HG02571 (cell line): ENCODE measurements around the gene MBD5.

Experiments used
- ATAC-seq: cut with Tn5 transposase; IDR thresholded peaks from one replicate; pipeline ENCODE4 v1.9.1; 2021; ENCODE audit warnings: mild to moderate bottlenecking, moderate library complexity; ENCODE audit not compliant: unreplicated experiment

Gene MBD5

GRCh38 chr2:148218326-148219075 lies 197.6 kb downstream of the MBD5 start:
- no peak for ATAC-seq

DNA sequence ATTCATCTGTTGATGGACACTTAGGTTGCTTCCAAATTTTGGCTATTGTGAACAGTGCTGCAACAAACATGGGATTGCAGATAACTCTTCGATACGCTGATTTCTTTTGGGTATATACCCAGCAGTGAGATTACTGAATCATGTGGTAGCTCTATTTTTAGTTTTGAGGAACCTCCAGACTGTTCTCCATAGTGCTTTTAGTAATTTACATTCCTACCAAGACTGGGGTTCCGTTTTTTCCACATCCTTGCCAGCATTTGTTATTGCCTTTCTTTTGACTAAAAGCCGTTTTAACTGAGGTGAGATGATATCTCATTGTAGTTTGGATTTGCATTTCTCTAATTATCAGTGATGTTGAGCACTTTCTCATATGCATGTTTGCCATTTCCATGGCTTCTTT lies 200.3 kb downstream of the MBD5 start:
- ATAC-seq = no peak

- ATAC-seq = no peak
These were observed 201.0 kb downstream of the MBD5 start for GRCh38 chr2:148221926-148222325.

DNA sequence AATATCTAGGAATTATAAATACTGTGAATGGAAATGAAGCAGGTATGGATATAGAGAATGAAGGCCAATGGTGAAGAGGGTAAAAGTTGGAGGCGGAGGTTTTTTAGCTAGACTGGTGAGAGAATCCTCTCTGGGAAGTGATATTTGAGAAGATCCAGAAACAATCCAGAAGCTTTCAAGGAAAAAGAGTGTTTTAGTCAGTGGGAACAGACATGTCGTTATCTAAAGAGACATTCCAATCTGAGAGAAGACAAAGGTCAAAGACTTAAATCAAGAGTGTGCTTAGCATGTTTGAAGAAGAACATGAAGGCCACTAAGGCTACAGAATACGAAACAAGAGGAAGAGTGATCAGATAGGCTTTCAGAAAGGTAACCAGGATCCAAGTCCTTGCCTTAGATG lies 211.0 kb downstream of the MBD5 start:
- ATAC-seq = no peak

DNA sequence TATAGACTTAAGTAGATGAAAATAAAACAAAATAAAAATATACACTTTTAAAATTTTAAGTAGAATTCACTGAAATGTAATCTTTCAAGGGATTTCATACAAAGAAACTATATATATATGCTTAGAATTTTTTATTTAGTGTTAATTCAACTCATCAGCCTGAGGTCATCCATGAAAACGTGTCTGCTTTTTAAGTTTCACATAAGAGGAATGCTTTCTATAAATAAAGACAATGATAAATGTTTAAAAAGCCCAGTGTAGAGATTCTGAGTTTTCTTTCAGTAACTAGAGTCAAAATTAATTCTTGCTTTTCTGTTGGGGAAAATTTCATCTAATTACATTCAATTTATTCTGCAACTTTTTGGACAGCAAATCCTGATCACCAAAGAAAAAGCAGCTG lies 213.3 kb downstream of the MBD5 start:
- no peak for ATAC-seq

GRCh38 chr2:148237911-148238310 lies 217.0 kb downstream of the MBD5 start:
- no peak for ATAC-seq

DNA sequence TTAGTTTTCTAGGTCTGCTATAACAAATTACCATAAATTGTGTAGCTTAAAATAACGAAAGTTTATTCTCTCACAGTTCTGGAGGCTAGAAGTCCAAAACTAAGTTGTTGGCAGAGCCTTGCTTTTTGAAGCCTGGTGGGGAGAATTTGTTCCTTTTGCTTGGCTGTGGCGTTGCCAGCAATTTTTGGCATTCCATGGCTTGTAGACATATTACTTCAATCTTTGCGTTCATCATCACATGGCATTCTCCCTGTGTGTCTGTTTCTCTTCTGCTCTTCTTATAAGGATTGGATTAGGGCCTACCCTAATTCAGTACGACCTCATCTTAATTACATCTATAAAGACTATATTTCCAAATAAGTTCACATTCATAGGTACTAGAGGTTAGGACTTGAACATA lies 217.7 kb downstream of the MBD5 start:
- no peak for ATAC-seq

DNA sequence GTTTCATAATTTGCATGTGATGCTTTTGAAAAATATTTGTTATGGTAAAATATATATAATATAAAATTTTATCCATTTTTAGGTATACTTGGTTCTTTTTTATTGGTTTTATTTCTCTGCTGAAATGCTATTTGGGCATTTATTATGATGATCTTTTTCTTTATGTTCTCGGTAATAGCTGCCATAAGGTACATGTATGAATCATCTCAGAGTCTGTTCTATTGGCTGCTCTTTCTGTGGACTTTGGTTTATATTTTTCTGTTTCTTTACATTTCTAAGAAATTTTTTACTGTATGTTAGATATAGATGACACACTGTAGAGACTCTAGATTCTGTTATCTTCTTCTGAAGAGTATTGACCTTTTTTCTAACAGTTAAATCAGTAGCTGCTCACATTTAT lies 219.9 kb downstream of the MBD5 start:
- ATAC-seq = no peak

- no peak for ATAC-seq
These were observed 223.9 kb downstream of the MBD5 start for GRCh38 chr2:148244593-148245292.

- ATAC-seq = no peak
These were observed 231.1 kb downstream of the MBD5 start for GRCh38 chr2:148251993-148252392.

DNA sequence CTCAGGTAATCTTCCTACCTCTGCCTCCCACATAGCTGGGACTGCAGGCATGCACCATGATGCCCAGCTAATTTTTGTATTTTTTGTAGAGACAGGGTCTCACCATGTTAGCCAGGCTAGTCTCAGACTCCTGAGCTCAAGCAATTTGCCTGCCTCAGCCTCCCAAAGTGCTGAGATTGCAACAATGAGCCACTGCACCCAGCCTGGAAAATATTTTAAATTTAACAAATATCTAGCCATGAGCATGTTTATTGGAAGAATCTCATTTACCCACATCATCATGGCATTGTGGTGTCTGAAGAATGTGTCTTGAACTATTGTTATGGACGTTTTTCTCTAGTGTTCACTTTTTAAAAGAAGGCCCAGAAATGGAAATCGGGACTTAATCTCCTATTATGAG lies 231.8 kb downstream of the MBD5 start:
- ATAC-seq = no peak

GRCh38 chr2:148253685-148254084 lies 232.8 kb downstream of the MBD5 start:
- no peak for ATAC-seq

GRCh38 chr2:148255929-148256328 lies 235.0 kb downstream of the MBD5 start:
- no peak for ATAC-seq

DNA sequence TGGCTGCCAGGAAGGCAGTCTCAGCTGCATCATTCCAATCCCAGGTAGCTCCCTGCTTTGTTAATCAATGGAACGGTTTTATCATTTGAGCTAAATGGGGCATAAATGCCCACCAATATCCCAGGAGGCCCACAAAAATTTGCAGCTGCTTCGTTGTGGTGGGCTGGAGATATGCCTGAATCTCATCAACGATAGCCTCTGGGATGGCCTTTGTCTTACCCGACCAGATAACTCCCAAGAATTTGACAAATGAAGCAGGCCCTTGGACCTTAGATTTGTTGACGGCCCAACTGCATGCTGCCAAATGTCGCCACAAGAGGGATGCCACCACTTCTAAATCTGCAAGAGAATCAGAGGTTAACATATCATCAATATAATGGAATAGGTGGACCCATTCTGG lies 236.4 kb downstream of the MBD5 start:
- ATAC-seq = no peak

DNA sequence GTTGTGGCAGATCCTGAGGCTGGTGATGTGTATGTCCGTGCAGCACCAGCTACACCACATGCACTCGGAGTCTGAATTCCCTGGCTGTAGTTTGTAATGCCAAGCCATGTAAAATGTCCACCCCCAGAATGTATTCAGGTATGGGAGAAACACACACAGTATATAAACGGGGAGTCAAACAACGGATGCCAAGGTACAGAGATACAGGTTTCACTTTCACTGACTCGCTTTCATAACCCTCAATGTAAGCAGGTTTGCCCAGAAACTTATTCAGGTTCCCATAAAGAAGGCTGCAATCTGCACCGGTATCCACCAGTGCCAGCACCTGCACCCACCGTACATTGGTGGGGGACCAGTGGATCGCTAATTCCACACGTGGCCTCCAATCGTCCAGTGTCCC lies 237.2 kb downstream of the MBD5 start:
- ATAC-seq = no peak

GRCh38 chr2:148259674-148260073 lies 238.8 kb downstream of the MBD5 start:
- ATAC-seq = no peak

DNA sequence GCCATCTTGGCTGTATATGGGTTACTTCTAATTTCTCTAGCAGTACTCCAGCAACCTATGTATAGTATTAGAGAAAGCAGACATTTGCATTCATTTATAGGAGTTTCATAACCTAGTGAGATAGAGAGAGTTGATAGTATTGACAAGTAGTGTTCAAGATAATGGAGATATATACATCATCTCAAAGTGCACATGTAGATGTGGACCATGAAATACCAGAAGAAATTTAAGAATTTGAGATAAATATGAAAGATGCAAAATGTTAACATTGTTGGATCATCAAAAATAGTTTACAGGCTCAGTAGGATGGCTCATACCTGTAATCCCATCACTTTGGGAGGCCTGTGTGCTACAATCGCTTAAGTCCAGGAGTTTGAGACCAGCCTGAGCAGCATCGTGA lies 243.0 kb downstream of the MBD5 start:
- ATAC-seq = no peak

- no peak for ATAC-seq
These were observed 252.3 kb downstream of the MBD5 start for GRCh38 chr2:148273158-148273691.

GRCh38 chr2:148279216-148279615 lies 258.3 kb downstream of the MBD5 start:
- ATAC-seq = no peak

- no peak for ATAC-seq
These were observed 261.3 kb downstream of the MBD5 start for GRCh38 chr2:148282201-148282600.

GRCh38 chr2:148292431-148292830 lies 271.5 kb downstream of the MBD5 start:
- no peak for ATAC-seq

- ATAC-seq = no peak
These were observed 277.3 kb downstream of the MBD5 start for GRCh38 chr2:148298196-148298595.
